AG10803 (cell line): Measurements from ENCODE around the gene RALBP1.
A peak's percentile ranks its signal among the peaks of the same experiment; 100 is the strongest.

ENCODE experiments used
- DNase-seq: peaks from one replicate; pipeline ENCODE4 v3.0.0; 2010; ENCODE audit warnings: low read depth
- H3K4me3 ChIP-seq: 2 replicates; pipeline ENCODE4 v1.5.1; 2011; ENCODE audit warnings: mild to moderate bottlenecking, low read length, control low read depth
- CTCF ChIP-seq: conservative IDR thresholded peaks from 2 replicates; pipeline ENCODE4 v1.5.1; 2011; ENCODE audit warnings: mild to moderate bottlenecking, low read length, control low read depth, inconsistent platforms

Gene RALBP1

DNA sequence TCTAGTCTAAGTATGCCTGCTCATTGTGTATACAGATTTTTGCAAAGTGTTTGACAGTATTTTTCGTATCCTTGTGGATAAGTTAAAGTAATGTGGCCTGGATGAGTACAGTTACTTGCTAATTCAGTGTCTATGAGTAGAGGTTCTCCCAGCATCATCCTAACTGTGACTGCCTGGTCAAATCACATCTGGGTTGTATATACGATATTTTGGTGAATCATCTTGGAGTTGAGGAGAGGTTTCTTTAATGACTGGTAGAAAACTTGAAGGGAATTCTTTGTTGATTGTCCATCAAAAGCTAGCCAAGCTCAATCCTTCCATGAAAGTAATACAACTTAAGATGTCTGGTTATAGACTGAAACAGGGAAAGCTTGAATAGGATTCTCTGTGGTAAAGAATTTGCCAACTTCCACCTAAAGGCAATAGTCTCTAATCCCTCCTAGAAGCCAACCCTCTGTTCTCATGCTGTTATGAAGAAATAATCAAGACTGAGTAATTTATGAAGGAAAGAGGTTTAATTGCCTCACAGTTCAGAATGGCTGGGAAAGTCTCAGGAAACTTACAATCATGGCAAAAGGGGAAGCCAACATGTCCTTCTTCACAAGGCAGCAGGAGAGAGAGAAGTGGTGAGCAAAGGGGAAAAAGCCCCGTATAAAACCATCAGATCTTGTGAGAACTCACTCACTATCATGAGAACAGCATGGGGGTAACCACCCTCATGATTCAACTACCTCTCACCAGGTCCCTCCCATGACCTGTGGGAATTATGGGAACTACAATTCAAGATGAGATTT lies 19.4 kb upstream of the RALBP1 start:
- TF ChIP-seq CTCF, result no peak
- H3K4me3 ChIP-seq, result no peak overlapping the region
- no peak for DNase-seq

GRCh38 chr18:9466127-9466526 lies 9.2 kb upstream of the RALBP1 start:
- DNase-seq, result no peak
- no peak overlapping the region for H3K4me3 ChIP-seq
- TF ChIP-seq CTCF, result no peak

- no peak overlapping the region for H3K4me3 ChIP-seq
- no peak for TF ChIP-seq CTCF
- peak; percentile 18 for DNase-seq
Measured at GRCh38 chr18:9466846-9467245, 8.5 kb upstream of the RALBP1 start.

DNA sequence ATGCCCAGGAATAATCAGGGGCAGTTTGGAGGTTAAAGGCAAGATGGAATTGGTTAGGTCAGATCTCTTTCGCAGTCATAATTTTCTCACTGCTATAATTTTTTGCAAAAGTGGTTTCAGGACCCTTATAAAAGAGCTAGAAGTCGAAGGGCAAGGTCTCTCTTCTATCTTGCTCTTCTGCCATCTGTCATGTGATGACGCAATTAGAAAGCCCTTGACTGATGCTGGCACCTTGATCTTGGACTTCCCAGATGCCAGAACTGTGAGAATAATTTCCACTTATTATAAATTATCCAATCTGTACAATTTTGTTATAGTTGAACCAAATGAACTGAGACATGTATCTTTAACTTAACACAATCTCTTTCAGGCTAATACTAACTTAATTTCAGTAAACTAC lies 6.3 kb upstream of the RALBP1 start:
- no peak for TF ChIP-seq CTCF
- no peak overlapping the region for H3K4me3 ChIP-seq
- DNase-seq, result no peak

DNA sequence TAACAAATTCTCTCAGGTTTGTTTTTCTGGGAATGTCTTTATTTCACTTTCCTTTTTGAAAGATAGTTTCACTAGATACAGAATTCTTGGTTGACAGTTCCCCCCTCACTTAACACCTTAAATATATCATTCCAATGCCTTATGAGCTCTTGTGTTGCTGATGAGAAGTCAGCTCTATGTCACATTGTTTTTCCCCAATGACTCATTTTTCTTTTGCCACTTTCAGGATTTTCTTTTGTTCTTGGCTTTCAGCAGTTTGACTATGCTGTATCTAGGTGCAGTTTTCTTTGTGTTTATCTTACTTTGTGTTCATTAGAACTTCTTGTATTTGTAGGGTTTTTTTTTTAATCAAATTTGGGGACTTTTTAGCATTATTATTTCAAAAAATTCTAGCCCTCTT lies 5.6 kb upstream of the RALBP1 start:
- H3K4me3 ChIP-seq, result no peak overlapping the region
- DNase-seq, result no peak
- TF ChIP-seq CTCF, result no peak

- DNase-seq, result peak; percentile 80
Measured at GRCh38 chr18:9474108-9474982, 968 bp upstream of the RALBP1 start.

More at GRCh38 chr18:9474108-9474982, 968 bp upstream of the RALBP1 start:
- no peak for TF ChIP-seq CTCF
- peak overlapping the region; percentile 97 for H3K4me3 ChIP-seq
